Astrocyte (in vitro differentiated cells and primary cell): ENCODE data around the gene STARD13. TPM values are rescaled to one million over a fixed set of nuclear protein-coding genes. Genes with fewer than 3 reads are reported as not detected.

Experiments
- DNase-seq: peaks from one replicate; pipeline ENCODE4 v3.0.0-alpha.2; 2010; ENCODE audit warnings: low read depth
- FAIRE-seq: peaks from 2 replicates; lab custom pipeline; 2011; peaks lifted over from hg19 to GRCh38; lab: Jason Lieb, UNC
- H2AFZ ChIP-seq: 2 replicates; pipeline ENCODE4 v1.6.0; 2012; ENCODE audit warnings: low read depth, low read length, inconsistent platforms
- H3K27ac ChIP-seq: 2 replicates; pipeline ENCODE4 v1.5.1; 2011; ENCODE audit warnings: low read depth, low read length, inconsistent platforms
- H3K27me3 ChIP-seq: 2 replicates; pipeline ENCODE4 v1.6.0; 2011; ENCODE audit warnings: low read length, inconsistent platforms; ENCODE audit not compliant: insufficient read depth
- H3K36me3 ChIP-seq: 2 replicates; pipeline ENCODE4 v1.5.1; 2011; ENCODE audit warnings: low read length, inconsistent platforms; ENCODE audit not compliant: insufficient read depth
- H3K4me1 ChIP-seq: 2 replicates; pipeline ENCODE4 v1.5.1; 2011; ENCODE audit warnings: low read length, inconsistent platforms; ENCODE audit not compliant: insufficient read depth
- H3K4me2 ChIP-seq: 2 replicates; pipeline ENCODE4 v1.6.0; 2012; ENCODE audit warnings: low read length, inconsistent platforms
- H3K4me3 ChIP-seq: 2 replicates; pipeline ENCODE4 v1.5.1; 2011; ENCODE audit warnings: low read depth, mild to moderate bottlenecking, low read length, inconsistent platforms; ENCODE audit not compliant: insufficient read depth
- H3K79me2 ChIP-seq: 2 replicates; pipeline ENCODE4 v1.6.0; 2012; ENCODE audit warnings: mild to moderate bottlenecking, low read length, inconsistent platforms; ENCODE audit not compliant: insufficient read depth
- H3K9ac ChIP-seq: 2 replicates; pipeline ENCODE4 v1.6.0; 2012; ENCODE audit warnings: mild to moderate bottlenecking, low read length, inconsistent platforms
- H3K9me3 ChIP-seq: 2 replicates; pipeline ENCODE4 v1.5.1; 2012; ENCODE audit warnings: low read depth, mild to moderate bottlenecking, low read length, inconsistent platforms; ENCODE audit not compliant: insufficient read depth
- H4K20me1 ChIP-seq: 2 replicates; pipeline ENCODE4 v1.6.0; 2012; ENCODE audit warnings: low read length, inconsistent platforms; ENCODE audit not compliant: insufficient read depth
- H3K27ac Mint-ChIP-seq: one replicate; pipeline ENCODE4 v1.8.0; 2021; ENCODE audit warnings: mild to moderate bottlenecking, mixed read lengths; ENCODE audit not compliant: unreplicated experiment
- H3K27me3 Mint-ChIP-seq: one replicate; pipeline ENCODE4 v1.8.0; 2021; ENCODE audit warnings: low read depth, mixed read lengths; ENCODE audit not compliant: unreplicated experiment
- H3K36me3 Mint-ChIP-seq: one replicate; pipeline ENCODE4 v1.8.0; 2021; ENCODE audit warnings: low read depth, mixed read lengths; ENCODE audit not compliant: unreplicated experiment
- H3K4me1 Mint-ChIP-seq: one replicate; pipeline ENCODE4 v1.8.0; 2021; ENCODE audit warnings: low read depth, mixed read lengths; ENCODE audit not compliant: unreplicated experiment
- H3K4me3 Mint-ChIP-seq: one replicate; pipeline ENCODE4 v1.8.0; 2021; ENCODE audit warnings: mild to moderate bottlenecking, moderate library complexity, mixed read lengths; ENCODE audit not compliant: unreplicated experiment
- H3K9me3 Mint-ChIP-seq: one replicate; pipeline ENCODE4 v1.8.0; 2021; ENCODE audit warnings: mild to moderate bottlenecking, mixed read lengths; ENCODE audit not compliant: unreplicated experiment
- EZH2 ChIP-seq: IDR thresholded peaks from 2 replicates; pipeline ENCODE4 v1.6.1; 2012; ENCODE audit warnings: mild to moderate bottlenecking, low read length, inconsistent platforms; ENCODE audit not compliant: insufficient read depth
- total RNA-seq: library from RNA; stranded (reverse); gene quantifications from 2 replicates; pipeline ENCODE4 v1.2.1, GENCODE V29; 2021
- TF ChIP-seq, protein P1 (sequence below): IDR thresholded peaks from 2 replicates; pipeline ENCODE4 v1.5.1; 2011; ENCODE audit warnings: low read depth, mild to moderate bottlenecking, inconsistent platforms, low read length, moderate library complexity; ENCODE audit not compliant: insufficient read depth

Gene STARD13
- total RNA-seq, 1 donor from 2014 or later, result 30.1 TPM

GRCh38 chr13:33228648-33229445 is 56.7 kb downstream of the STARD13 start:
- Histone ChIP-seq H3K4me2 (peak overlapping the region; percentile 78), H3K9ac (peak overlapping the region; percentile 76), H4K20me1 (peaks cover 2% of the 10 kb centered on the region), H3K4me3 (peak overlapping the region; percentile 16), H3K27ac (peak overlapping the region; percentile 92), H2AFZ (peak overlapping the region; percentile 19), H3K9me3 (no peaks in the 10 kb centered on the region), H3K4me1 (peaks cover 48% of the 10 kb centered on the region), H3K79me2 (peaks cover 91% of the 10 kb centered on the region), H3K36me3 (peaks cover 3% of the 10 kb centered on the region), H3K27me3 (no peaks in the 10 kb centered on the region)
- peaks cover 29% of the 10 kb centered on the region for H3K4me1 Mint-ChIP-seq
- peak overlapping the region; percentile 1 for H3K4me3 Mint-ChIP-seq
- no peaks in the 10 kb centered on the region for H3K27me3 Mint-ChIP-seq
- TF ChIP-seq, protein P1, sequence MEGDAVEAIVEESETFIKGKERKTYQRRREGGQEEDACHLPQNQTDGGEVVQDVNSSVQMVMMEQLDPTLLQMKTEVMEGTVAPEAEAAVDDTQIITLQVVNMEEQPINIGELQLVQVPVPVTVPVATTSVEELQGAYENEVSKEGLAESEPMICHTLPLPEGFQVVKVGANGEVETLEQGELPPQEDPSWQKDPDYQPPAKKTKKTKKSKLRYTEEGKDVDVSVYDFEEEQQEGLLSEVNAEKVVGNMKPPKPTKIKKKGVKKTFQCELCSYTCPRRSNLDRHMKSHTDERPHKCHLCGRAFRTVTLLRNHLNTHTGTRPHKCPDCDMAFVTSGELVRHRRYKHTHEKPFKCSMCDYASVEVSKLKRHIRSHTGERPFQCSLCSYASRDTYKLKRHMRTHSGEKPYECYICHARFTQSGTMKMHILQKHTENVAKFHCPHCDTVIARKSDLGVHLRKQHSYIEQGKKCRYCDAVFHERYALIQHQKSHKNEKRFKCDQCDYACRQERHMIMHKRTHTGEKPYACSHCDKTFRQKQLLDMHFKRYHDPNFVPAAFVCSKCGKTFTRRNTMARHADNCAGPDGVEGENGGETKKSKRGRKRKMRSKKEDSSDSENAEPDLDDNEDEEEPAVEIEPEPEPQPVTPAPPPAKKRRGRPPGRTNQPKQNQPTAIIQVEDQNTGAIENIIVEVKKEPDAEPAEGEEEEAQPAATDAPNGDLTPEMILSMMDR, result peak; percentile 97
- TF ChIP-seq EZH2, result no peak
- H3K36me3 Mint-ChIP-seq, result peaks cover 10% of the 10 kb centered on the region
- FAIRE-seq (no peak), DNase-seq (peak; percentile 79)
- H3K9me3 Mint-ChIP-seq, result peaks cover 2% of the 10 kb centered on the region
- peak overlapping the region; percentile 73 for H3K27ac Mint-ChIP-seq

DNA sequence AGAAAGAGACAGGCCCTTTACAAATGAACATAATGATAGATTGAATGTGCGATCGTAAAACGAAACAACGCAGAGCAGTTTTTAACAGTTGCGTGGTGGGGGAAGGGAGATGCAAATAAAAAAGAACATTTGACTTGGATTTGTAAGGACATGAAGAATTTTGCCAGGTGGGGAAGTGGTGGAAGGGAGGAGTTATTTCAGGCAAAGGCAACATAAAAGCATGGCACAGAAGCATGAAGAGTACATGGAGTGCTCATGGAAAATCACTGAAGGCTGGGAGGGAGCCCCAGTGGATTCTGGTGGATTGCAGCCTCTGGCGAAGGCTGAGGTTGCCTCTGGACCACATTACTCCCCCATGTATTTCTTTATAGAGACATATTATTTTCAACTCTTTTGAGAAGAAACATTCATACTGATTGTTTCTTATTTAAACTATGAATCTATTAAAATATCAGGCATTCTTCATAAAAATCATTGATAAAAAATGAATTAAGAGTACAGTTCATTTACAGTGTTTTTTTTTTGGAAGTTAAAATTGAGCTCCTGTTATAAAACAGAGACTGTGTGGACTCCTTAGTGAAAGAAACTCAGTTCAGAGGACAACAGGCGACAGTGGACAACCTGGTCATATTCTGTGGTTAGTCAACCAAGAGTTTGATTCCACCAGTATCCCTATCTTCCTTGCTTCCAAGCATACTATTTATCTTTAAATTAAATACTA is 57.5 kb downstream of the STARD13 start:
- Mint-ChIP-seq H3K27ac (peak overlapping the region; percentile 72), H3K4me1 (peaks cover 29% of the 10 kb centered on the region), H3K9me3 (peaks cover 2% of the 10 kb centered on the region), H3K4me3 (no peak overlapping the region), H3K27me3 (no peaks in the 10 kb centered on the region), H3K36me3 (peaks cover 10% of the 10 kb centered on the region)
- H3K36me3 ChIP-seq, result peaks cover 3% of the 10 kb centered on the region
- FAIRE-seq (no peak), DNase-seq (no peak)
- H3K9ac ChIP-seq, result peak overlapping the region; percentile 76
- H3K4me2 ChIP-seq, result no peak overlapping the region
- H3K4me3 ChIP-seq, result no peak overlapping the region
- no peak overlapping the region for H2AFZ ChIP-seq
- no peaks in the 10 kb centered on the region for H3K27me3 ChIP-seq
- peaks cover 48% of the 10 kb centered on the region for H3K4me1 ChIP-seq
- TF ChIP-seq, protein P1, result no peak
- TF ChIP-seq EZH2, result no peak
- H3K27ac ChIP-seq, result peak overlapping the region; percentile 92
- peaks cover 2% of the 10 kb centered on the region for H4K20me1 ChIP-seq
- H3K9me3 ChIP-seq, result no peaks in the 10 kb centered on the region
- peaks cover 89% of the 10 kb centered on the region for H3K79me2 ChIP-seq
